Activated CD4-positive, alpha-beta T cell treated with anti-CD3 and anti-CD28 coated beads, Interleukin-2, amount 10 ng/mL, durations not matched to agents 24 days and 14 days (primary cell): Measurements from ENCODE around the gene GUCA2A. TPM values are rescaled to one million over a fixed set of nuclear protein-coding genes. Genes with fewer than 3 reads are reported as not detected.

Source experiments
- DNase-seq: peaks from one replicate; pipeline ENCODE4 v3.0.0; 2022
- H3K27ac Mint-ChIP-seq: one replicate; pipeline ENCODE4 v1.8.0; 2022; ENCODE audit warnings: mild to moderate bottlenecking, mixed read lengths
- H3K27me3 Mint-ChIP-seq: one replicate; pipeline ENCODE4 v1.8.0; 2022; ENCODE audit warnings: mixed read lengths
- H3K36me3 Mint-ChIP-seq: one replicate; pipeline ENCODE4 v1.8.0; 2022; ENCODE audit warnings: low read depth, mild to moderate bottlenecking, mixed read lengths
- H3K4me1 Mint-ChIP-seq: one replicate; pipeline ENCODE4 v1.8.0; 2021; ENCODE audit warnings: mixed read lengths
- H3K4me3 Mint-ChIP-seq: one replicate; pipeline ENCODE4 v1.8.0; 2022; ENCODE audit warnings: mild to moderate bottlenecking, moderate library complexity, mixed read lengths
- H3K9me3 Mint-ChIP-seq: one replicate; pipeline ENCODE4 v1.8.0; 2021; ENCODE audit warnings: mixed read lengths
- intact Hi-C: fragments of 100-400 bp; cut with micrococcal nuclease; formaldehyde crosslinking; loops from one replicate; pipeline ENCODE4 v1.15.1; 2023
- total RNA-seq: library from RNA; stranded (reverse); gene quantifications from 2 replicates; pipeline ENCODE4 v1.2.3, GENCODE V29; 2022

Gene GUCA2A
- total RNA-seq, 1 donor from 2014 or later, result not detected

GRCh38 chr1:42155362-42155761, 9.2 kb downstream of the GUCA2A start:
- no peaks in the 10 kb centered on the region for H3K36me3 Mint-ChIP-seq
- intact Hi-C loops, result no loop called here

DNA sequence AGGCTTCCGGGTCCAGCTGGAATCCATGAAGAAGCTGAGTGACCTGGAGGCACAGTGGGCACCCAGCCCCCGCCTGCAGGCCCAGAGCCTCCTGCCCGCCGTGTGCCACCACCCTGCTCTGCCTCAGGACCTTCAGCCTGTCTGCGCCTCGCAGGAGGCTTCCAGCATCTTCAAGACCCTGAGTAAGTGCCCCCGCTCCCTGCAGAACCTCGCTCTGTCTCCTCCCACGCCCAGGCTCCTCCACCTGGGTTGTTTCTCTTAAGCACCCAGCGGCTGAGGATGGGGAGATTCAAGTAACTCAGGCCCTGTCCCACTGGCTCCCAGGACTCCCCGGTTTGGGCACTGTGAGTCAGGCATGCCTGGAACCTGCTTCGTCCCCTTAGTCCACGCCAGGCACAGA, 9.9 kb downstream of the GUCA2A start:
- Mint-ChIP-seq H3K27me3 (peaks cover 5% of the 10 kb centered on the region), H3K27ac (no peak overlapping the region), H3K36me3 (no peaks in the 10 kb centered on the region)

More at GRCh38 chr1:42155362-42155761, 9.2 kb downstream of the GUCA2A start:
- no peak overlapping the region for H3K27ac Mint-ChIP-seq
- peaks cover 7% of the 10 kb centered on the region for H3K27me3 Mint-ChIP-seq
- DNase-seq, result no peak
- no peak overlapping the region for H3K4me3 Mint-ChIP-seq
- H3K9me3 Mint-ChIP-seq, result peaks cover 12% of the 10 kb centered on the region
- H3K4me1 Mint-ChIP-seq, result peaks cover 9% of the 10 kb centered on the region

DNA sequence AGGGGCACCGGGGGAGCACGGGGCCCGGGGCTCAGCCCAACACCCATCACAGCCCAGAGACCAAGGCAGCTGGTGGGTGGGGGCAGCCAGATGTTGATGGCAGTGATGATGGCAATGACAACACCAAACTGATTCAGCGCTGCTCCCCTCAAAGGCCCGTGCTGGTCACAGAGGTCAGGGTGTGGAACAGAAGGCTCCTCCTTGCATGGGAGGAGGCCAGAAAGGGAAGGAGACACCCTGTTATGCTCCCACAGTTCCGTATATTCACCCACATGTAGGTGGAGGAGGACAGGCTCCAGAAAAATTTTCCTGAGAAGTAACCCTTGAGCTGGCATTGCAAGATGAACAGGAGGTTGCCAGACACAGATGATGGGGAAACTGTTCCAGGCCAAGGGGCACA, 10.9 kb downstream of the GUCA2A start:
- H3K27ac Mint-ChIP-seq, result no peak overlapping the region
- H3K4me1 Mint-ChIP-seq, result peaks cover 8% of the 10 kb centered on the region
- intact Hi-C loops, result no loop called here
- no peaks in the 10 kb centered on the region for H3K27me3 Mint-ChIP-seq
- no peak overlapping the region for H3K4me3 Mint-ChIP-seq
- H3K36me3 Mint-ChIP-seq, result no peaks in the 10 kb centered on the region
- no peaks in the 10 kb centered on the region for H3K9me3 Mint-ChIP-seq
- no peak for DNase-seq

More for the DNA sequence above, 9.9 kb downstream of the GUCA2A start:
- H3K9me3 Mint-ChIP-seq, result peaks cover 7% of the 10 kb centered on the region
- DNase-seq, result no peak
- H3K4me1 Mint-ChIP-seq, result peaks cover 9% of the 10 kb centered on the region
- intact Hi-C loops, result no loop called here
- H3K4me3 Mint-ChIP-seq, result no peak overlapping the region

DNA sequence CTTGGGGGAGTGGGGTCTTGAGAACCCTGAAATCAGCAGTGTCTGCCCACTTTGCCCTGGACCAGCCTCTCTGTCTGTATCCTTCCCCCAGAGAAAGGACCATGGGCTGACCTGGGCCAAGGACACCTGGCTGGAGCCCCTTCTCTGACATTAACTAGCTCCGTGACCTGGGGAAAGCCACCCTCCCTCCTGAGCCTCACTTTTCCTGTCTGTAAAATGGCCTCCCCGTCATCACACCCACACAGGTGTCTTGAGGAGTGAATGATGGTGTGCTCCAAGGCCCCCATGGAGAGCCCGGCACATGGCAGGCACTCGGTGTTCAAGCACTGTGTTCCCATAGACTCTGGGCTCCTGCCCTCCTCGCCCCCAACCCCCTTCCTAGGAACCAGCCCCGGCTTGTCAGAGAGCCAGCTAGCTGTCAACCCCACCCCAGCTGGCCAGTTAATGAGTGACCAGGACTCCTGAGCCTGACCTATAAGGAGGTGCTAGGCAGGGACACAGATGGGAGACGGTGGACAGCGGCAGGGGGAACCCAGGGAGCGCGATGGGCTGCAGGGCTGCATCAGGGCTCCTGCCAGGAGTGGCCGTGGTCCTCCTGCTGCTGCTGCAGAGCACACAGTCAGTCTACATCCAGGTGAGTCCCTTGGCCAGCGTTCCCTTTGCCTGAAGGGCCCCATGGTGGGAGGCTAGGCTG, 11.5 kb downstream of the GUCA2A start, which contains the start of gene GUCA2B:
Gene GUCA2B (plus strand): TSS at position 504 of the 694 bp plus-strand sequence. CDS start 41 bp downstream, at position 545.
- DNase-seq, result no peak
- H3K36me3 Mint-ChIP-seq, result no peaks in the 10 kb centered on the region
- intact Hi-C loops, result no loop called here
- H3K4me1 Mint-ChIP-seq, result peaks cover 6% of the 10 kb centered on the region
- no peak within 1 kb of the TSS for H3K27ac Mint-ChIP-seq
- no peaks in the 10 kb centered on the region for H3K9me3 Mint-ChIP-seq
- no peaks in the 10 kb centered on the region for H3K27me3 Mint-ChIP-seq
- H3K4me3 Mint-ChIP-seq, result no peak within 1 kb of the TSS

DNA sequence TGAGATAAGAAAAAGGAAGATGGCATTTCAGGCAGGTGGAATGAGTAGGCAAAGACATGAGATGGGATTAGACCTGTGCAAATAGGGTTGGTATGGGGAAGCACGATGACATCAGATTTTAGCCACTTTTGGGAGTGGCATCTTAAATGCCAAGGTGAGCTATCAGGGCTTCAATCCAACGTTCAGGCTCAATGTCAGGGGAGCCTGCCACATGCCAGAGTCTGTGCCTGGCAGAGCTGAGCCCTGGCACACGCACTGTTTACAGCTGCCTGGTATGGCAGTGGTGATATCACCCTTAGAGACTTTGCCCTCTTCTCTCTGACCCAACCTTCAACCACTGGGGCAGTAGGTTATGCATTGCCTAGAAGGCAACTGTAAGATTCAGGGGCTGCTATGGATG, 12.4 kb downstream of the GUCA2A start:
- H3K4me1 Mint-ChIP-seq, result no peaks in the 10 kb centered on the region
- no peak overlapping the region for H3K27ac Mint-ChIP-seq
- H3K27me3 Mint-ChIP-seq, result no peaks in the 10 kb centered on the region
- intact Hi-C loops, result no loop called here
- H3K36me3 Mint-ChIP-seq, result no peaks in the 10 kb centered on the region
- DNase-seq, result no peak
- H3K4me3 Mint-ChIP-seq, result no peak overlapping the region
- no peaks in the 10 kb centered on the region for H3K9me3 Mint-ChIP-seq

GRCh38 chr1:42150651-42151050, 13.9 kb downstream of the GUCA2A start:
- no peak overlapping the region for H3K27ac Mint-ChIP-seq
- no peaks in the 10 kb centered on the region for H3K9me3 Mint-ChIP-seq
- H3K27me3 Mint-ChIP-seq, result no peaks in the 10 kb centered on the region
- intact Hi-C loops, result no loop called here
- no peaks in the 10 kb centered on the region for H3K36me3 Mint-ChIP-seq
- no peaks in the 10 kb centered on the region for H3K4me1 Mint-ChIP-seq
- no peak overlapping the region for H3K4me3 Mint-ChIP-seq
- DNase-seq, result no peak

DNA sequence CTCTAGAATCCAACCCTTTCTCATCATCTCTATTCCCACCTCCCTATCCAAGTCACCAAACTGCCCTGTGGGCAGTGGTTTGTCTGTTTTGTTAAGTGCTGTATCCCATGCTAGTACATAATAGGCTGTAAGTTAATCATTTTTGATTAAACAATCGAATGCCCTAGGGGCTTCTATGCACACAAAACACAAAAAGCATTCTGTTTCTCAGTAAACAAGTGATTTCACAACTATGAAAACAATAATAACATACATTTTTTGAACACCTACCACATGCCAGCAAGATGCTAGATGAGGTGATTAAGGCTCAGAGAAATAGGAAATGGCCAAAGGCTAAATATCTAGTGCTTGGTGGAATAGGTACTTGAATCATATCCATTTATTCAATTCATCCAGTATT, 16.4 kb downstream of the GUCA2A start:
- DNase-seq, result no peak
- intact Hi-C loops, result no loop called here
- Mint-ChIP-seq H3K27ac (no peak overlapping the region), H3K36me3 (no peaks in the 10 kb centered on the region), H3K4me3 (no peak overlapping the region), H3K27me3 (peaks cover 1% of the 10 kb centered on the region), H3K4me1 (peaks cover 4% of the 10 kb centered on the region), H3K9me3 (no peaks in the 10 kb centered on the region)

GRCh38 chr1:42146626-42147320, 17.8 kb downstream of the GUCA2A start:
- Mint-ChIP-seq H3K36me3 (no peaks in the 10 kb centered on the region), H3K4me1 (peaks cover 5% of the 10 kb centered on the region), H3K9me3 (no peaks in the 10 kb centered on the region), H3K27me3 (peaks cover 4% of the 10 kb centered on the region), H3K27ac (no peak overlapping the region), H3K4me3 (no peak overlapping the region)
- intact Hi-C loops, result loop anchor here (1.0 kb wide), 1 partner anchor 27 kb away; no protein-coding TSS in a partner anchor
- DNase-seq, result peak; percentile 91

- Mint-ChIP-seq H3K27ac (no peak overlapping the region), H3K4me3 (no peak overlapping the region), H3K9me3 (no peaks in the 10 kb centered on the region), H3K27me3 (peaks cover 4% of the 10 kb centered on the region), H3K36me3 (no peaks in the 10 kb centered on the region), H3K4me1 (peaks cover 5% of the 10 kb centered on the region)
- no peak for DNase-seq
- intact Hi-C loops, result no loop called here
Observed at GRCh38 chr1:42145764-42146625, 18.6 kb downstream of the GUCA2A start.

DNA sequence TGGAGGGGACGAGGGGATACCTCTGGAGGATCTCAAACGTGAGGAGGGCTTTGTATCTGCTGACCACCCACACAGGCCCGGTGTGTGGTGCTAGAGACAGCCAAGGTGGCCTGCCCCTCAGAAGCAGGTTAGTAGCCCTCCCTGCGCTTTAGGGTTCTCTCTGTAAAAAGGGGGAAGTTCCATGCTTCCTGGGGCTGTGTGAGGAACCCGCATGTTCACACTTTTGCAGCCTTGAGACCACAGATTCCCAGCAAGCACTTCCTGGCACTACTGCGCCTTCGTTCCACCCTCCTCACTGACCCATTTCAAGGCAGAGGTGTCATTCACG, 19.2 kb downstream of the GUCA2A start:
- peaks cover 4% of the 10 kb centered on the region for H3K27me3 Mint-ChIP-seq
- no peak overlapping the region for H3K27ac Mint-ChIP-seq
- no peaks in the 10 kb centered on the region for H3K36me3 Mint-ChIP-seq
- peaks cover 5% of the 10 kb centered on the region for H3K4me1 Mint-ChIP-seq
- intact Hi-C loops, result no loop called here
- H3K9me3 Mint-ChIP-seq, result no peaks in the 10 kb centered on the region
- no peak for DNase-seq
- H3K4me3 Mint-ChIP-seq, result no peak overlapping the region

DNA sequence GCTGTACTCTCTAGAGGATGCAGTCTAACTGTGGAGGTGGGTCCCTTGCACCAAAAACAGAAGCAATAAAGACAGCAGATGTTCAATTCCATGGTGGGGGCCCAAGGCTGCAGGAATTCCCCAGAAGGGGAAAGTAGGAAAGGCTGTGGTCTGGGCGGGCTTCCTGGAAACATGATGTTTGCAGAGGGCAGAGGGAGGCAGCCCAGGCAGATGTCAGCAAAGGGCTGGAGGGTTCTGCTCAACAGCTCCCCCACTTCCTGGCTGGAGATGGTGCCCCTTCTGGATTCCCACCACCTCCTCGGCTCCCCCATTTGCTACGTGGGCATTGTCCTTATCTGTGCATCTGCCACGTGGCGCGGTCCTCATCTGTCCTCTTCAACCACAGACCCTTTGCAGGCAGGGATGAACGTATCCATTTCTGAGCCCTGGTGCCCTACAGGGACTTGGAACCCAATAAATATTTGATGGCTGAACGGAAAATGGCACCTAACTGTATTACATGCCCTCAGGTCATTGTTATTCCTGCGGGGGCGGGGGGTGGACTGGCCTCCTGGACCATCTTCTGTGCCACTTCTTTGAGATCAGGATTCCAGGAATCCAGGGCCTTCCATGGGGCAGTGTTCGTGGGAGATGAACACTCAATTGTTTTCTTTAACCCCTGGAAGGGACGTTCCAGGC, 19.7 kb downstream of the GUCA2A start:
- Mint-ChIP-seq H3K27ac (no peak overlapping the region), H3K4me3 (no peak overlapping the region), H3K9me3 (no peaks in the 10 kb centered on the region), H3K27me3 (peaks cover 4% of the 10 kb centered on the region), H3K4me1 (peaks cover 5% of the 10 kb centered on the region), H3K36me3 (no peaks in the 10 kb centered on the region)
- DNase-seq, result no peak
- intact Hi-C loops, result no loop called here

DNA sequence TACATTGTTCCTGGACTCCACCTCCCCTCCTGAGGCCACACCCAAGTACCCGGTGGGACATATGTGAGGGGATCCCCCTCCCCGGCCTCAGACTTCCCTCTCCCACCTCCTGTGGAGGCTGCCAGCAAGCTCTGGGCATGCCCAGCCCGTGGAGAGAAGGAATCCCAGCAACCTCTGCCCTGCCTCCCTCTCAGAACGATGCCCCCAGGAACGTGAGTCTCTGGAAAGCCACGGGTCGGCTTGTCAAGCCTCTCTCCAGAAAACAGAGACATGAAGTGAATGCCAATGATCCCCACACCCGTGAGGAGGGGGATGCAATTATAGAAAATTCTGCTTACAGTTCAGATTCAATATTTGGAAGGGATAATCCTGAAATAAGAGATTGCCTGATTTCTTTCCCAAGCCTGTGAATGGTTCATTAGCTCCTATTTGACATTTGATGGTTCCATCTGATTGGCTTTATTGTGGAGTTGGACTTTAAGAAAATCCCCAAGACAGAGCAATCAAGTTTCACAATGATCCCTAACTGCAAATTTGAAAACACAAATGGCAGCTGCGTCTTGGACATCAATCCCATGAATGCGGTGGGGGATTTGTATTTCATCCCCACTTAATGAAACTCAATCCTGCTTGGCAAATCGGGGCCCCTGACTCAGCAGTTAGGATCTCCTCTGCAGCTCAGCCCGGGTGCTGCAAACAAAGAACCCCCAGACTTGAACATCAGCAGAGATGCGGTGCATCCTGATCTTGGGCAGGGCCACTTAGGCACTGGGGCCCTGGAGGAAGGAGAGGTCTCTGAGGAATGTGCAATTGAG, 20.4 kb downstream of the GUCA2A start:
- H3K4me3 Mint-ChIP-seq, result no peak overlapping the region
- no peak overlapping the region for H3K27ac Mint-ChIP-seq
- no peaks in the 10 kb centered on the region for H3K36me3 Mint-ChIP-seq
- intact Hi-C loops, result no loop called here
- no peak for DNase-seq
- no peaks in the 10 kb centered on the region for H3K9me3 Mint-ChIP-seq
- peaks cover 6% of the 10 kb centered on the region for H3K27me3 Mint-ChIP-seq
- H3K4me1 Mint-ChIP-seq, result peaks cover 5% of the 10 kb centered on the region
